NCI-H2171 (cell line): ENCODE data around the gene ETNK2.
A peak's percentile ranks its signal among the peaks of the same experiment; 100 is the strongest.
"Not testable (repeated sequence)": the region's sequence is repeated elsewhere in the genome, so short reads cannot be mapped to it uniquely, and the experiment has no call there.

Source experiments
- DNase-seq: peaks from one replicate; lab custom pipeline; 2025; lab: John Stamatoyannopoulos, UW

The ETNK2 gene

GRCh38 chr1:204126386-204126785, 25.5 kb downstream of the ETNK2 start:
- no peak for DNase-seq

DNA sequence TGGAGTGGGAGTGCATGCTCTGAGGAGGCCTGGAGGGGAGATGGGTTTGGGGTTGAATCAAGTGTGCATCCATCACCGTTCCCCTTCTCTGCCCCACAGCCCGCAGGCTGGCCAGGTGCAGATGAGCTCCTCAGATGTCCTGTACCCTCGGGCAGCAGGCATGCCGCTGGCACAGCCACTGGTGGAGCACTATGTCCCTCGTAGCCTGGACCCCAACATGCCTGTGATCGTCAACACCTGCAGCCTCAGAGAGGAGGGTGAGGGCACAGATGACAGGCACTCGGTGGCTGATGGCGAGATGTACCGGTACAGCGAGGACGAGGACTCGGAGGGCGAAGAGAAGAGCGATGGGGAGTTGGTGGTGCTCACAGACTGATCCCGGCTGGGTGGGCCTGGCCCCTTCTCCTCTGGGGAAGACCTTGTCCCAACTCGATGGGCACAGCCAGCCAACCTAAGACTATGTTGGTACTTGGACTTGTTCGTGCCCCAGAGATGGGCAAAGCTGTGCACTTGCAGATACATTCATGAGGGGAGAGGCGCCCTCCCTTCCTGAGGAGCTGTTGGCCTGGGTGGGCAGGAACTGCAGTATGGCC, 26.0 kb downstream of the ETNK2 start:
- no peak for DNase-seq

- DNase-seq: no peak
These were observed 27.2 kb downstream of the ETNK2 start for GRCh38 chr1:204124639-204125038.

GRCh38 chr1:204123376-204123775, 28.5 kb downstream of the ETNK2 start:
- no peak for DNase-seq

- DNase-seq: no peak
These were observed 29.8 kb downstream of the ETNK2 start for GRCh38 chr1:204121840-204122555.

GRCh38 chr1:204116539-204116938, 35.3 kb downstream of the ETNK2 start:
- no peak for DNase-seq

GRCh38 chr1:204115116-204115515, 36.7 kb downstream of the ETNK2 start:
- DNase-seq: no peak

- DNase-seq: no peak
These were observed 37.2 kb downstream of the ETNK2 start for GRCh38 chr1:204114606-204115005.

- DNase-seq: no peak
These were observed 37.9 kb downstream of the ETNK2 start for GRCh38 chr1:204113896-204114295.

GRCh38 chr1:204112876-204113730, 38.7 kb downstream of the ETNK2 start:
- DNase-seq: no peak

DNA sequence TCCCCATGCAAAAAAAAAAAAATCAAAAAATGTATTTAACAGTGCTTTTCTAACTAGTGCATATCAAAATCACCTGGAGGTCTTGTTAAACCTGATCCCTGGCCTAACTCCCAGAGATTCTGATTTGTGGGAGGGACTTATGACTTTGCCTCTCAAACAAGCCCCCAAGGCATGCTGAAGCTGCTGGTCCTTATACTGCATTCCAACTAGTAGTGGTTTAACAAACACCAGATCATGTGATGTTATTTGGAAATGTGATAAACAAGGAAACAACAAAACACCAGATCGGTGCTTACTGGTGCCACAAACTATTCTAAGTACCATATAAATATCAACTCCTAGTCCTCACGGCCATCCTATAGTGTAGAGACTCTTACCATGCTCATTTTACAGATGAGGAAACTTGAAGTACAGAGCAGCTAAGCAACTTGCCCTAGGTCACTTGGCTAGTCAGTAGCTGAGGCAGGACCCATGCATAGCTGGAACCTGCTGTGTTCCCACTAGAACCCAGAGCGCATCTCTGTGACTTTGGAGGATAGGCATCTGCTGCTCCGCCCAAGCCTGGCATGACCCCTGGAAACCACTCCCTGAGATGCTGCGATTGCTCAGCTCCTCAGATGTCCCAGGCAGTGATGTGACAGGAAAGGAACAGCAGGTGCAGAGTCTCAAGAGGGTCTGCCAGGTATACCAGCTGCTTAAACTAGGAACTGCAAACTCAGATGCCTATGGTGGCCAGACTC, 40.8 kb downstream of the ETNK2 start:
- DNase-seq: peak; percentile 50

GRCh38 chr1:204108312-204109141, 43.3 kb downstream of the ETNK2 start:
- DNase-seq: no peak

DNA sequence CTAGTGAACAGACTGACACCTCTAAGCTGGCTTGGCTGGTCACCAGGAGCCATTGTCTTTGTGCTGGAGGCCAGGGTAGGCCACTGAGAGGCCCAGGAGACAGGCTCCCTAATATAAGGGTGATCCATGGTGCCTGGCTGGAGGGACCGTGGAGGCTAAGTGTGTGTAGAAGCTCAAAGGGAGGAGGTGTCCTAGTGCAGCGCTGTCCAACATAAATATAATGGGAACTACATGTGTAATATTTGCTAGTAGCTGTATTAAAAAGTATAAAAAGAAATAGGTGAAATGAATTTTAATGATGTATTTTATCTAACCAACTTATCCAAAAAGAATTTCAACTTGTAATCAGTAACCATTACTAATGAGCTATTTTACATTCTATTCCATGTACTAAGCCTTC, 44.0 kb downstream of the ETNK2 start:
- DNase-seq: no peak

DNA sequence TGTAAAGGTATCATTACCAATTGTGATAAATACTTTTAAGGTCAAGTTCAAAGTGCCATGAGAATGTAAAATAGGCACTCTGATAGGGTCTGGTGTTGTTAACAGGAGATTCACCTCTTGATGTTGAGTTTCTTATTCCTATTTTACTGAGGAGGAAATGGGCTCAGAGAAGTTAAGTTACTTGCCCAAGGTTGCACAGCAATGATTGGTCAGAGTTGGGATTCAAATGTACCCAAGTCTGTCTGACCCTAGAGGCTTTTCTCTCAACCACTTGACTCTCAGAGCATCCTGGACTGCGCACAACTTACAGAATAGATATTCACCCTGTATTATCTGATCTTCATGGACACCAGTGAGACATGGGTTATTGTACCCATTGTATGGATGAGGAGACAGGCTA, 45.0 kb downstream of the ETNK2 start:
- no peak for DNase-seq

DNA sequence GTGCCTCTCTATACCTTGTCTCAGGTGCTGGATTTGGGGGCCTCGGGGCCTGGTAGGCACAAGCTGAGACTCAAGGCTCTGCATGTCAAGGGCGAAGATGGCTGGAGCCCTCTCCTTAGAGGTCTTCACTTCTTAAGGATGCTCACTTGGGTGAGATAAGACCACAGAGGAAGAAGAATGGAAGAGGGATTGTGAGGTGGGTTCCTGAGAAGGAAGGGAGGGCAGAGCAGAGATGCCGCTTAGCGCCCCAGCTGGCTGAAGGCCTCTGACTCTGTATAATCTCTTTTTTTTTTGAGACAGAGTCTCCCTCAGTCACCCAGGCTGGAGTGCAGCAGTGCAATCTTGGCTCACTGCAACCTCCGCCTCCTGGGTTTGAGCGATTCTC, 46.7 kb downstream of the ETNK2 start:
- no peak for DNase-seq

GRCh38 chr1:204104331-204105130, 47.3 kb downstream of the ETNK2 start:
- no peak for DNase-seq

DNA sequence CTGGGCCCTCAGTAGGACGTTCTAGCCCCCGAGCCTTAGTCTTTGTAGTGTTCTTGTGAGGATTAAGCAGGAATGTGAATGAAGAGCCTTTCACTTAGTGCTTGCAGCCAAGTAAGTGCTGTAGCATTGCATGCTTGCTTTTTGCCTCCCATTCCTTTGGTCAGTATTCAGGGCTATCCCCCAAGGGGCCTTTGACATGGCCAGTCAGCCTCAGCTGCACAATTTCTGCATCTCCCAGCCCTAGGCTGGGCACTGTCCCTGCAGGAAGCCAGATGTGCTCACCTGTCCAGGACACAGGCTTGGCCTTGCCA, 48.5 kb downstream of the ETNK2 start:
- no peak for DNase-seq

DNA sequence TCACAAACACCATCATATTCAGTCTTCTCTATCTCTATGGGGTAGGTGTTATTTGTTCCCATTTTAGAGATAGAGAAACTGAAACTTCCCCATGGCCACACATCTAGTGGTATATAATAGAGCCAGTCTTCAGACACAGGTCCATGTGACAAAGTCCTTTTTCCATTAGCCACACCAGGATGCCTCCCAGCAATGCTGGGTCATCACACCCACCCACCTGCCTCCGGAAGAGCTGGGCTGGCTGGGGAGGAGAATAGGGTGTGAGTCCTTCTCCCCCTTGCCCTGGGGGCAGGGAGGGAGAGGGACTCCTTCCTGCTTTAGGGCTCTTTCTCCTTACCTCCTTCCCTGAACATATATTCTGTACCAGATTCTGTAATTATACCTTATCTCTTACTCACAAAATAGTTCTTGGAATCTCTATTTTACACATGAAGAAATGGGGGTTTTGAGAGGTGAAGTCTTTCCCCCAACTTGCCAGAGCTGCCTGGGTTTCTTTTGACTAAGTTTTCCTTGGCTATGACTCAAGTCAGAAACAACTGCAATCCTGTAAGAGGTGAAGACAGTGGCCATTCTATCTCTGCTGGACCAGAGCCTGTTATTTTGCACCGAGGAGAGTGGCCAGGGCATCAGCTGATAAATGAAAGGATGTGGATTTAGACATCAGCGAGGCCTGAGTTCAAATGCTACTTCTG, 49.0 kb downstream of the ETNK2 start:
- DNase-seq: no peak

- DNase-seq: no peak
These were observed 49.7 kb downstream of the ETNK2 start for GRCh38 chr1:204102029-204102611.

GRCh38 chr1:204099754-204100153, 52.1 kb downstream of the ETNK2 start:
- not testable (repeated sequence) for DNase-seq
